GM04503 (cell line): Measurements from ENCODE around the gene AMOTL2.

ENCODE experiments used
- DNase-seq: peaks from one replicate; pipeline ENCODE4 v3.0.0-alpha.2; 2012; ENCODE audit warnings: low read depth

Gene AMOTL2

GRCh38 chr3:134374105-134374790, at the start of gene AMOTL2:
TSS of gene AMOTL2 (minus strand) at chr3:134374447. CDS start at chr3:134371433, 3,014 bp downstream.
- DNase-seq = peak; percentile 86

- DNase-seq = no peak
These were observed 48.9 kb upstream of the AMOTL2 start for GRCh38 chr3:134423153-134423552.

GRCh38 chr3:134419960-134420321, 45.7 kb upstream of the AMOTL2 start:
- no peak for DNase-seq

DNA sequence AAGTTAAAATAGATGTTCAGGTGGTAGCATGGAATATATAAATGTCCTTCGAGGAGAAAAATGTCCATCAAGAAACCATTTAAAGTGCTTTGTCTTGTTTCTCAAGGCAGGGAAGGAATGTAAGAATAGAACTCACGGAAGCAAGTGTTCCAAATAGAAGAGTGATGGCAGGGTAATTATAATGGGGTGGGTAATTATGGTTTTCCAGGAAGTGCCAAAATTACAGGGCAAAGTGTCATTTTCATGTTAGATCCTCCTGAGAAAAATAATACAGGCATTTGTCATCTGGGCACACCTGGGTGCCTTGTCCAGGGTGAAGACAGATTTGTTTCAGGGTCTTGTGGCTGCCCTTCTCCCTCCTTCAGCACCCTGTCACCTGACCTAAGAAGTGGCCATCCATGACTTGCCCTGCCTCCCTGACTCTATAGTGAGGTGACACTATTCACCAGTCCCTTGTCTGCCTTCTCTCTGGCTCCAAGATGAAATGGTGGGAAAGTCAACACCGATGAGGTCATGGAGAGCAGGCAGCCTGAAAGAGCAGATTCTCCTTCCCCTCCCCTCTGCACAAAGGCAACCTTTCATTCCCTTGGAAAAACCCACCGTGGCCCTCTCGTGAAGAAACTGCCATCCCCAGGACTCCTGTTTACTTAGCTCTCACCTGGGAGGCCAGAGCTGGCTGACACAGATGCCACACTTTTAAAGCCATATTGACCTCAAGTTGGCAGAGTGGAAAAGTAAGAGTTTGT, 45.1 kb upstream of the AMOTL2 start:
- DNase-seq = no peak

DNA sequence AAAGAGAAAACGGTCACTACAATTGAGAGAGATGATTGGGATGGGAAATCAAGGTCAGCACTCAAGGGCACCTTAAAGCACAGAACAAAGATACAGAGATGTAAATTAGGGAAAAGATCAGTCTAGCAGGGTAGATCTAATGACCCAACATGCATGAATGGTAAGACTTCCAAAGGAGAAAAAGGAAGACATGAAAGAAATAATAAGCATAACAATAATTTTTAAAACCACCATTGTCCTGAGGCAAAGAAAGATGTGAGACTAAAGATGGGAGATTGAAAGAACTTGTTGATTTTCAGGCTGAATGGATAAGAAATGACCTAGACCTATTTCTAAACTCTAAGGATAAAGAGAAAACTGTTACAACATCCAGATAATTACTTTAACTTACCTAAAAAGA, 34.8 kb upstream of the AMOTL2 start:
- no peak for DNase-seq

GRCh38 chr3:134407239-134407625, 33.0 kb upstream of the AMOTL2 start:
- DNase-seq = no peak

DNA sequence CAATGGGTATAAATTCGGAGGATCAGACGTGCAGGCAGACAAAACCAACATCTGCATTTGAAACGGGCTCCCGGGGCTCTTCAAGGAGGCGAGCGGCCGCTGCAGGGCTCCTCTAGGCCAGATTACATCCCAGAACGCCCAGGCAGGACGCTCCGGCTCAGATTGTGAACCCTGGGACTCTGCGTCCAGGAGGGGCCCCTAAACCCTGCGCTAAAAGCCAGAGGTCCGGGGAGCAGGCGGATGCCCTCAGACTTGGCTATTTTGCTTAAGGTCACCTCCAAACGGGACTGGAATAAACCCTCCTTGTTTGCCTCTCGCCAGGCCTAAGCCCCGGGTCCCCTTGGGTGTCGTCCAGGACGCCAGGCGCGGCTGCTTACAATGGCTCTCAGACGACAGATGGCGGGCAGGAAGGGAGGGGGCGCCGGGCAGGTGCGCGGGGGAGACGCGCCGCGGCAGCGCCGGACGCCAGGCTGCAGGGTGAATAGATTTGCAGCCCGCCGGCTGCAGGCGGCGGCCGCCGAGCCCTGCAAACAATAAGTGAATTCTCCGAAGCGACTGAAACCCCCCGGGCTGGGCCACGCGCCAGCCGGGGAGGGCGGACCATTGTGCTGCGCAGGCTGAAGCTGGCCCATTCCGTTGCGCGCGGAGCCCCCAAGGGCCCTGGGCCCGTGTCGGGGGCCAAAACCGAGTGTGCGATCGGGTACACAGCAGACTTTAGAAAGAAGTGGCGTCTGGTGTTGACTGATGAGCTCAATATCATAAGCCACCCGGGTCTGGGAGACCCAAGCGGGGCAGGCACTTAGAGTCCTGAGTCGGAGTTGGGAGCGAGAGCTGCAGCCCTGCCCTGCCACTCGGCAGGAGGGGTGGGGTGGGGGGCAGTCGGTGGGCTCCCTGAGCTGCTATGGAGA, 32.3 kb upstream of the AMOTL2 start:
- no peak for DNase-seq

- no peak for DNase-seq
These were observed 30.2 kb upstream of the AMOTL2 start for GRCh38 chr3:134404366-134404885.

- no peak for DNase-seq
These were observed 23.5 kb upstream of the AMOTL2 start for GRCh38 chr3:134397755-134398154.

GRCh38 chr3:134395103-134395502, 20.9 kb upstream of the AMOTL2 start:
- no peak for DNase-seq

DNA sequence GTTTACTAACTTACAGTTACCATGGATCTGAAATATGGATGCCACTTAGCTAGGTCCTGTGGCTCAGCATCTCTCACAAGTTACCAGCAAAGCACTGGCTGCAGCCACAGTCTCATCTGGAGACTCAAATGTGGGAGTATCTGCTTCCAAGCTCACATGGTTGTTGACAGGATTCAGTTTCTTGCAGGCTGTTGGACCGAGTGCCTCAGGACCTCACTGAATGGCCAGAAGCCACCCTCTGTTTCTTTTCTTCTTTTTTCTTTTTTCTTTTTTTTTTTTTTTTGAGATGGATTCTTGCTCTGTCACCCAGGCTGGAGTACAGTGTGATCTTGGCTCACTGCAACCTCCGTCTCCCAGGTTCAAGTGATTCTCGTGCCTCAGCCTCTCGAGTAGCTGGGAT, 20.1 kb upstream of the AMOTL2 start:
- no peak for DNase-seq

DNA sequence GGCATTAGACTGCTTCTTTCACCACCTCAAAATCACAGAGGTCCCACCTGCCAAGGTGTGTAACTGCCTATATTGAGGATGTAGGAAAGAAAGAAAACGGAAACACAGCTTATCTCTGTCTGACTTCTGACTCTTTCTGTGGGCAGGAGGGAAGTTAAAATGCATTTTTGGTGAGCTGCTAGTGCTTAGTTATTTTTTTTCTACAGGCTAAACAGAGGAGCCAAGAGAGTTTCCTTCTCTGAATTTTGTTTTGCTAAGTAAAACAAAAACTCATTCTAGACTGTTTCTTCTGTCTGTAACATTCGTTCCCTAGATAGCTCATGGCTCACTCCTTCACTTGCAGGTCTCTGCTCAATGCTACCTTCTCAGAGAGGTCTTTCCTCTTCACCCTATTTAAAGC, 18.8 kb upstream of the AMOTL2 start:
- no peak for DNase-seq

- DNase-seq = no peak
These were observed 18.2 kb upstream of the AMOTL2 start for GRCh38 chr3:134392336-134392983.

- DNase-seq = no peak
These were observed 15.6 kb upstream of the AMOTL2 start for GRCh38 chr3:134389865-134390264.

DNA sequence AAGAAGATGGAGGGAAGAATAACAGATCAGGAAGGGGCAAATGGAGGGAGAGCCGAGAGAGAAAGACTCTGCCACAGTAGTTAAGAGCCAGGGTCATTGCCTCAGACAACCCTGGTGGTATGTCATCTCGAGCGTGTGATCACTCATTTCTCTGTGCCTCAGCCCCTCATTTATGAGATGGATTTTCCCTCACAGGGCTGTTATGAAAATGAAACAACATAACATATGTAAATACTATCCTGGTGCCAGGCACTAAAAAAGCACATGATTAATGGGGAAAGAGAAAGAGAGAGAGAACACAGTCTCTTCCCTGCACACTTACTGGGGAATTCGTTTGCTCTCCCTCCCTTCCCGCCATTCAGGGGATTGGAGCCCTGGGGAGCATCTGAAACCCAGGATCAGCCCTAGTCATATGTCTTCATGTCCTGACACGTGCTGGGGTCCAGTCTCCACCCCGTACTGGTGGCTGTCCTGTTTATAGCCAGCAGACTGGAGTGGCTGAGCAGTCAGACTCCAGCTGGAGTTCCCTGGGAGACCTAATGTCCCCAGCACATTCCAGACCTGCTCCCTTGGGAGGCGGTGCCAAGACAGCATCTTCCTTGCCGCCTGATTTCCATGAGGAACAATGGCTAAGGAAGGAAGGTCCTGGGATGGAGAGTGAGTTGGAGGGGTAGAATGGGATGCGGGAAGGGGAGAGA, 14.7 kb upstream of the AMOTL2 start:
- no peak for DNase-seq

DNA sequence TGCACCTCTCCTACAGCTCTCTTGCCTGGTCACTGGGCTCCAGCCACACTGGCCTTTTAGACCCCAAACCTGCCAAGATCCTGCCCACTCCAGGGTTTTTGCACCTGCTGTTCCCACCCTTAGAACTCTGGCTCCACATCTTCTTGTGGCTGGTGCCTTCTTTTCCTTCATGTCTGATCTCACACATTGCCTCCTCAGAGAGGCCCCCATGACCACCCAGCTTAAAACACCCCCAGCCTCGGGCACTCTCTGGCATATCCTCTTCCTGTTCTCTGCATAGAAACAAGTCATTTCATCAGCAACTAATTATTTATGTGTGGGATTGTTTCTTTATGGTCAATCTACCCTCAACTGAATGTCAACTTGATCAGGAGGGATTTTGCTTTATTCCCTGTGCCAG, 14.0 kb upstream of the AMOTL2 start:
- DNase-seq = no peak

DNA sequence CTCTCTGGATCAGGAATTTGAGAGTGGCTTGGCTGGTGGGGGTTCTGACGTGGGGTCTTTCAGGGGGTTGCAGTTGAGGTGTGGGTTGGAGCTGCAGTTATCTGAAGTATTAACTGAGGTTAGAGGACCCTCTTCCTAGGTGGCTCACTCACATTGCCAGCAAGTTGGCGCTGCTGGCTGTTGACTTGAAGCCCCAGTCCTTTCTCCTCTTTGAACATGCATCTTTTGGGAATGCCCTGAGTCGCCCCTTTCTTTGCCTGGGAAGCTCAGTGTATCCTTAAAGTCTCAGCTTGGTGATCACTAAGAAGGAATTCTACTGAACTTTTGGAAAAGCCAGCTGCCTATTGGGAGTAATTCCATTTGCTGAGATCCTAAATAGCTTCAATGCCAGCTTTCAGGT, 13.0 kb upstream of the AMOTL2 start:
- no peak for DNase-seq

- no peak for DNase-seq
These were observed 10.7 kb upstream of the AMOTL2 start for GRCh38 chr3:134384963-134385362.

DNA sequence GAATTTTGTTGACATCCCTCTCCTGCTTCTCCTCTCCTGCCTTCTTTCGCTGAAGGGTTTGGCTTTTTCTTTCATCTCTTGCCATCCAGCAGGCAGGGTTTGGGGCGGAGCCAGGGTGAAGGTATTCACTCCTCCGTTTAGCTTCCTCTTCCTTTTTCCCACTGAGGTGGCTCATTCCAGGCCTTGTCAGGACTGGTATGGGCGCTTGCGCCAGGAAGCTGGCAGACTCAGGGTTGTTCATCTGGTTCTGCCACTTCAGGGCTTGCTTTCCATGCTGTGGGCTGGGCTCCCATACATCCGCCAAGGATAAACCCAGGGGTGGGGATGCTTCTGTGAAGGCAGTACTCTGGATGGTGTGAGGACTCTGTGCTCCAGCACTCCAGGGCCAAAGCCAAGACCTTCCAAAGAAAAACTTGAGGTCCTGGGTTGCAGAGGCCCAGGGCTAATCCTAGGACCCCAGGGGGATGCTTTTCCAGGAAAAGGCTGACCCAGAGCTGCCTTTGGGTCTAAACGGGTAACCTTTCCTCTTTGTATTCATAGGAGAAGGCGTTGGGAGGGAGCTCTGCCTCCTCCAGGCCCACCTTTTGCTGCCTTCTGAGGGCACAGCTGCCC, 7.7 kb upstream of the AMOTL2 start:
- no peak for DNase-seq

DNA sequence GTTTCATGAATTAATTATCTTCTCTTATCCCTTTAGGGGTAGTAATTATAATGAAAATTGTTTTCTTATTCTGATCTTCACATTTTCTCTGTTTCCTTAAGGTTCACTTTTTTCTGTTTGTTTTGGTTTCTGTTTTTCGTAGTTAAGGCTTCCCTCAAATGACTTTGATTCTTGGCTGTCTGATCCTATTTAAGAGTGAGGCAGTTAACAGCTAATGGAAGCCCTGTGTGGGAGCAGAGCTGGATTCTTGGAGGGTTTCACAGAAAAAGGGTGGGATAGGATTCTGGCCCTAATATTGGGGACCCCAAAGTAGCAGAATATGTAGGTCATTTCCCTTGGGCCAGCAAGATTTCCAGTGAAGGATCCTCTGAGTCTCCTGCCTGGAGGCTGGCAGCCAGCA, 6.8 kb upstream of the AMOTL2 start:
- no peak for DNase-seq

DNA sequence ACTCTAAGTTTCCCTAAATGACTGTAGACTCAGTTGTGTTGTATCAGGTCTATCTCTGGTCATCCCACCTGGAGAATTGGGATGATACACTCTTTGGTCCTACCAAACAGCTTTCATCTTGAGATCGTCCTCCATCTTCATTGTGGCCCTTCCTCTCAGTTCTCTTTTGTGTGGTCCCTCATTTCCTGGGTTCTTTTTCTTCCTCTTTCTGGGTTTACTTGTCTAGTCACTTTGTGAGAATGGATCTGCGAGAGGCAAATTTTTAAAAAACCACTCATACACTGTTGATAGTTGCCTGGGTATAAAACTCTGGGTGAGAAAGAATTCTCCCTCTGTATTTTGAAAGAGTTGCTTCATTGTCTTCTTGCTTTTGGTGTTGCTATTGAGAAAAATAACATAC, 6.0 kb upstream of the AMOTL2 start:
- DNase-seq = no peak
